Activated CD4-positive, alpha-beta T cell treated with anti-CD3 and anti-CD28 coated beads, Interleukin-2, amount 50 U/mL, for 24 hours (primary cell): ENCODE measurements around the gene RASA4.
"Not testable (repeated sequence)": the region's sequence is repeated elsewhere in the genome, so short reads cannot be mapped to it uniquely, and the experiment has no call there.

Source experiments
- DNase-seq, 2 donors: peaks; one replicate each; pipeline ENCODE4 v3.0.0-alpha.2; 2020; ENCODE audit warnings: low read depth in 1 of 2, low spot score in 1 of 2

Gene RASA4

DNA sequence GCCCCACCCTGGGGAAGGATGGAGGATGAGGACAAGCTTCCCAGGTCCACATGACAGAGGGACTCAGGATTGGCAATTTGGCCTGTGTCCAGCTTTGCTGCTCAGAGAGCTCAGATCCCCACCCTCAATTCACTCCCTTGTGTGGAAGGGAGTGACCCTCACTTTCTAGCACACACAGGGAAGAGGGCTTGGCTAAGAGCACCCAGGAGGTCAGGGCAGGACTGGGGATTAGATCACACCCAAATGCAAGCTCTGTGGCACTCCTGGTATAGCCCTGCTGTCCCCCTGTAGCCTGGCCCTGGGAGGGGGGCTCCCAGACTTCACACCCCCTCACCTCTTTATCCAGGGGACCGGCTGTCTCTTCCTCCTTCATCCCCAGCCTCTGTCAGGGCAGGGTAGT is 72.2 kb downstream of the RASA4 start:
- not testable (repeated sequence) for DNase-seq

DNA sequence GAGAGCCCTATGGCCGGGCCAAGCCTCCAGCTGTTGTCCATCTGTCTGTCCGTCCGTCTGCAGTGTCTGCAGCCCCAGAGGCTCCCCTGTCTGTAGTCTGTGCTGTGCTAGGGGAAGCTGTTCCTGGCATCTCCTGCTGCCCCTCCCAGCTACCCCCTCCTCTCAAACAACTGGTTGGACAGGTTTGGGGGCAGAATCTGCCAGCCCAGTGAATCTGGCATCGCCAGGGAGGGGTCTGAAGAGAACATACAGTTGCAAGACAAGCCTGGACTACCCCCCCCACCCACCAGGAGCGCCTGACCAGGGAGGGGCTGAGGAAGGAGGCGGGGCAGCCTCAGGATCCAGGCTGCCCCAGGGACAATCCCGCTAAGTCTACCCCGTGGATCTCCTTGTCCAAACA is 73.0 kb downstream of the RASA4 start, which contains the start of gene UPK3BL2:
UPK3BL2 (minus strand) TSS at position 101 of the 400 bp plus-strand sequence; CDS start at position 41, 60 bp downstream.
- DNase-seq = not testable (repeated sequence)

DNA sequence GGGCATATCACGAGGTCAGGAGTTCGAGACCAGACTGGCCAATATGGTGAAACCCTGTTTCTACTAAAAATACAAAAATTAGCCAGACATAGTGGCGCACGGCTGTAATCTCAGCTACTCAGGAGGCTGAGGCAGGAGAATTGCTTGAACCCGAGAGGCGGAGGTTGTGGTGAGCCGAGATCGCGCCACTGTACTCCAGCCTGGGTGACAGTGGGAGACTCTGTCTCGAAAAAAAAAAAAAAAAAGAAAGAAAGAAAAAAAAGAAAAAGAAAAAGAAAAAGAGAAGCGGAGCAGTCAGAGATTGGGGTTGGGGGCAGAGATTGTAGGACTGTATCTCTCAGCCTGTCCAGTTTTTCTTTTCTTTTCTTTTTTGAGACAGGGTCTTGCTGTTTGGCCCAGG is 73.8 kb downstream of the RASA4 start:
- not testable (repeated sequence) for DNase-seq

GRCh38 chr7:102542083-102542482 is 74.5 kb downstream of the RASA4 start:
- not testable (repeated sequence) for DNase-seq

- DNase-seq = not testable (repeated sequence)
These were observed 76.0 kb downstream of the RASA4 start for GRCh38 chr7:102540604-102541003.

DNA sequence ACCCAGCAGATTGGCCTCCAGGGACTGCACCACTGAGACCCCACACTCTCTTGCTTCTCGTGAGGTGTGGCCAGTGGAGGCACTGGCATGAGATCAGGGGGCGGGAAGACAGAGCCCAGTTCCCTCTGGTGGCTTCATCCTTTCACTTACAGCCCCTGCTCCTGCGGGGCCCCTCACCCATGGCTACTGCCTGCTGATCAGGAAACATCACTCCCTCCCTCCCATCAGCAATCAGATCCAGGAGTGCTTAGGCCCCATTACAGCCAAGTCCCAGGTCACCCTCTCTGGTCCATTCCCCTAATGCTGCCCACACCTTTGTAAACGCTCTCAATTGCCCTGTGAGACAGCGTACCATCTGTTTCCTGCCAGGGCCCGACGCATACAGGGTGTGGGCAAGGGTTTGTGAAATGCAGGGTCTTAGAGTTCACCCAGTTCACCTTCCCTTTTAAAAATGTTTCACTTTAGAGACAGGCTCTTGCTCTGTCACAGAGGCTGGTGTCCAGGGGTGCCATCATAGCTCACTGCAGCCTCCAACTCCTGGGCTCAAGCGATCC is 81.4 kb downstream of the RASA4 start:
- DNase-seq = not testable (repeated sequence)

DNA sequence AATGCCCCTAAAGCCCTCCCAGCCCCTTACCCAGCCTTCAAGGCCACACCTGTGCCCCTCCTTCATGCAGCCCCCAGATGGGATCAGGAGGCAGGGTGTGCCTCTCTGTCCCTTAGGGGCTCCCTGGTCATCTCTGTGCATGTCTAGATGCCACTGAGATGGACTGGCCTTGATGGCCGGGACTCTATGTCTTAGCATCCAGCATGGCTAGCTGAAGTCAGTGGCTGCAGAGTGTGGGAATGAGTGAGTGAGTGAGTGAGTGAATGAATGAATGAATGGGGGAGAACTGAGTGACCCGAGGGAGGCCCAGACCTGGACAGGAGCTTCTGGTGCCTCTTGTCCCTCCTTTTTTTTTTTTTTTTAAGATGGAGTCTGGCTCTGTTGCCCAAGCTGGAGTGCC is 84.4 kb downstream of the RASA4 start:
- not testable (repeated sequence) for DNase-seq

DNA sequence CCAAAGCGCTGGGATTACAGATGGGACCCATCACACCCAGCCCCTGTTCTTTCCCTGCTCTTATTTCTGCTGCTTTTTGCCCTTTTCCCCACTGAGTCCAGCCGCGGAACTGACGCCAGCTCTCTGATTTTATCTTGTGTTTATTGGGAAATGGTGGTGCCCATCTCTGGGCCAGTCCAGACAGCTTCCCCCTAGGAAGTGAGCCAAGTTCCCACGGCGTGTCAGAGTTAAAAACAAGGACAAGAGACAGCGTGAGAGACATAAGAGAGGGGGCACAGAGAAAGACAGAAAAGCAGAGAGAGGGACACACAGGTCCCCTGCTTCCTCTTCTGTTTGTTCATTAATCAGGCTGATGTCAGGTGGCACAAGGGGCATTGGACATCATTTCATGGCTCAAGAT is 85.0 kb downstream of the RASA4 start:
- not testable (repeated sequence) for DNase-seq

DNA sequence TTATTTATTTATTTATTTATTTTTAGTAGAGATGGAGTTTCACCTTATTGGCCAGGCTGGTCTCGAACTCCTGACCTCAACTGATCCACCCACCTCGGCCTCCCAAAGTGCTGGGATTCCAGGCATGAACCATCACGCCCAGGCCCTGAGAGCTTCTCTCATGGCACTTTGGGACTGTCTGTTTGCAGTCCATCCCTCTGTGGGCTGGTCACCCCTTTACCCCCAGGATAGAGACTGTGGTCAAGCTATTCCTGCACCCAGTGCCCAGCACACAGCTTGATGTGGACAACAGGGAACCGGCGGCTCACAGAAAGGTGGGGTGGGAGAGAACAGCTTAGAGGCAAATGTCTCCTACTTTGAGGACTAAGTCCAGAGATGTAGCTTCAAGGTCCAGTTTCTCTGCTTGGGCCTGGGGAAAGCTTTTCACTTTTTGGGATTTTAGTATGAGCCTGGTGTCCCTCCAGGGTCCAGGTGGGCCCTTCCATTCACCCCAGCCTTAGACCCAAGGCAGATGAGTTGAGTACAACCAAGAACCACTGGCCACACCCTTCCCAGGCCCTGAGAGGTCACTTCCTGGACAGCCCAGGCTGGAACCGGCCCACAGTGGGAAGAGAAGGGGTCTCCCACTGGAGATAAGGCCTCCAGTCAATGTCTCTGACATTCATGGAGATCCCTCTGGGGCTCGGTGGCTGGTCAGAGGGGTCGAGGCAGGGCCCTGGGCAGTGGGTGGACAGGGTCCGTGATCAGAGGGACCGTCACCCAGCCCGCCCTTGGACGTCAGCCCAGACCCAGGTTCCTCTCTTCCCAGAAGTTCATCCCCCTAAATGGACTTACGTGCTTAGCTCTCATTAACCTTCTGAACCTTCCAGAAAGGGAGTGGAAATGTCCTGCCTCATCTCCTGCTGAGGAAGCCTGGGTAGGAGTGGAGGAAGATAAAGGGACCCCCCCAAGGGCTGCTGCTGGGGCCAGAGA is 88.4 kb downstream of the RASA4 start:
- not testable (repeated sequence) for DNase-seq

- DNase-seq = not testable (repeated sequence)
These were observed 89.4 kb downstream of the RASA4 start for GRCh38 chr7:102527182-102527581.

- DNase-seq = not testable (repeated sequence)
These were observed 91.8 kb downstream of the RASA4 start for GRCh38 chr7:102524803-102525202.
